ENCODE data around the gene DDB1. TPM values are rescaled to one million over a fixed set of nuclear protein-coding genes. Genes with fewer than 3 reads are reported as not detected.
A peak's percentile ranks its signal among the peaks of the same experiment; 100 is the strongest.

Gene DDB1
- total RNA-seq, 1 donor from 2014 or later: 259 TPM

DNA sequence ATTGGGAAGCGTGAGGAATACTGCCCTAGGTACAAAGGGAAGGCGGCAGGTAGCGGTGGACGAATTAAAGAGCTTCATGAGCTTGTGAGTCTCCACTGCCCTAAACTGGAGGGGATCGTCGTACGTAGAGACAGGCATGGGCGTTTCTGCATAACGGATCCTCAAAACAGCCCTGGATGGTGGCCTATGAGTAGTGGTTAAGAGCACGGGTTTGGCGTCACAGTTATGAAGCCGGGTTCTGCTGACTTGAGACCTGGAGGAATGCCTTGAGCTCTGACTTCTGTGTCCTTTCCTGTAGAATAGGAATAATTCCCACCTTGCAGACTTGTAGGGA, 29.6 kb upstream of the DDB1 start:
- peaks cover 29% of the 10 kb centered on the region for H3K36me3 Mint-ChIP-seq (ENCODE audit: low read depth)
- peak overlapping the region; percentile 98 for H3K4me3 Mint-ChIP-seq
- intact Hi-C loops (cut with micrococcal nuclease): loop anchor here (1.0 to 10.0 kb wide), 7 partner anchors 23 to 521 kb away; partner anchors contain the start of genes CPSF7, DDB1, TKFC and VPS37C
- peaks cover 39% of the 10 kb centered on the region for H3K4me1 Mint-ChIP-seq (ENCODE audit: low read depth)
- H3K9me3 Mint-ChIP-seq: no peaks in the 10 kb centered on the region
- DNase-seq (ENCODE audit: low spot score): peak; percentile 16
- H3K27me3 Mint-ChIP-seq (ENCODE audit: insufficient read depth): no peaks in the 10 kb centered on the region
- peak overlapping the region; percentile 95 for H3K27ac Mint-ChIP-seq

DNA sequence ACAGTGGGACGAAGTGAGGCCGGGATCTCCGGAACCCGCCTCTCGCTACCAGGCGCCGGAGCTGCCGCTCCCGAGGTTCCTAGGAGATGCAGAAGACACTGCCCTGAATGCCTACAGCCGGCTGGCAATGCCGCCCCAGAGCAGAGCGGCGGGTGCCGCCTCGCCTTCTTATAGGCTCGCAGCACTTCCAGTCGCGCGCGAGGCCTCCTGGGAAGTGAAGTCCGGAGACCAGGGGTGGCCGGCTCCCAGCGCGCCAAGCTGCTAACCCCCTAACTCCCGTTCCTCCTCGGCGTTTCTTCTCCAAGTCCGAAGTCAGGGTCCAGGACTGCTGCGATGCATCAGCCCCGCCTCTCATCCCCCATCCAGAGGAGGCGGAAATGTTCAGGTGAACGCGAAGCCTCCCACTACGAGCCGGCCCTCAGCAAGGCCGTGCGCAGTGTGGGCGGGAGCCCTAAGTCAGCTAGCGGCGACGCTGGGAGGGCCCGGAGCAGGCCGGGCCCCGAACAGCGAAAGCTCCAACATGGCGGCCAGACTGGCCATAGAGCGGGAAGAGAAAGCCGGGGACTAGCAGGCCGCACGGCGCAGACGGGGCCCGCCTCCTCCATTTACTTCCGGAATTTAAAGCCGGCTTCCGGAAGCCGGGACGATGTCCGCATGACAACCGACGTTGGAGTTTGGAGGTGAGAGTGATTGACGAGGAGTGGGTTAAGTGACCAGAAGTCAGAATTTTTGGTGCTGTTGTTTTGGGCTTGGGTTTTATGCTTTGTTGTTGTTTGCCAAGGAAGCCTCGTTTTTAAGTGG, 29.0 kb upstream of the DDB1 start, which contains the start of the genes CYB561A3 and TMEM138:
CYB561A3 (minus strand) TSS at position 142 of the 801 bp plus-strand sequence. CDS start 5,169 bp downstream, outside the sequence.
TMEM138 (plus strand) TSS at position 634 of the 801 bp plus-strand sequence. CDS start 2,017 bp downstream, outside the sequence.
- DNase-seq (ENCODE audit: low spot score): peak; percentile 90
- peaks cover 24% of the 10 kb centered on the region for H3K36me3 Mint-ChIP-seq (ENCODE audit: low read depth)
- intact Hi-C loops (cut with micrococcal nuclease): loop anchor here (1.0 to 10.0 kb wide), 9 partner anchors 23 to 521 kb away; partner anchors contain the start of genes CPSF7, DDB1, FEN1 and TKFC
- H3K27ac Mint-ChIP-seq: peak within 1 kb of the TSS; percentile 95
- peaks cover 44% of the 10 kb centered on the region for H3K4me1 Mint-ChIP-seq (ENCODE audit: low read depth)
- peak within 1 kb of the TSS; percentile 98 for H3K4me3 Mint-ChIP-seq
- no peaks in the 10 kb centered on the region for H3K9me3 Mint-ChIP-seq
- no peaks in the 10 kb centered on the region for H3K27me3 Mint-ChIP-seq (ENCODE audit: insufficient read depth)

DNA sequence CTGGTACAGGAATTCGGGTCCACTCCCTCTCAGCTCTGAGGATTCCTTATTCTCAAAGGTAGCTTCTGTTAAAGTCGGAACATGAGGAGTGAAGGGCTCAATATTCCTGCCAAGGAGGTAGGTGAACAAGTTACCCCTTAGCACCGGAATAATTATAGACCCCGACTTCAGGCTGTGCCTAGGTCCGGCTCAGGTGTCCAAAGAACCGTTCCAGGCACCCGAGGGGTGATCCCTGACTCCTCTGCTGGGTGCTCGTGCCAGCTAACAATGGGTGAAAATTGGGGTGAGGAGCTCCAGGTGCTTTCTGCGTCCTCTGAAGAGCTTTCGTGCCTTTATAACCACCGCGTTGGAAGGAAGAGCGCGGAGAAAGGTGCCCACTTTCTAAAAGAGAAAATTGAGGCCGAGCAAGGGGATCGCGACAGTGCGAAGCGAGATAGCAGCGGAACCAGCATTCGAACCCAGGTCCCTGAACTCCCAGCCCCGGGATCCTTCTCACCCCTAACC, 28.4 kb upstream of the DDB1 start:
- no peaks in the 10 kb centered on the region for H3K27me3 Mint-ChIP-seq (ENCODE audit: insufficient read depth)
- H3K4me3 Mint-ChIP-seq: peak overlapping the region; percentile 98
- intact Hi-C loops (cut with micrococcal nuclease): loop anchor here (1.0 to 10.0 kb wide), 3 partner anchors 31 to 431 kb away; partner anchors contain the start of genes FEN1, TMEM216, TMEM258 and VPS37C
- H3K36me3 Mint-ChIP-seq (ENCODE audit: low read depth): peaks cover 20% of the 10 kb centered on the region
- H3K27ac Mint-ChIP-seq: peak overlapping the region; percentile 95
- H3K4me1 Mint-ChIP-seq (ENCODE audit: low read depth): peaks cover 45% of the 10 kb centered on the region
- no peaks in the 10 kb centered on the region for H3K9me3 Mint-ChIP-seq
- DNase-seq (ENCODE audit: low spot score): no peak

DNA sequence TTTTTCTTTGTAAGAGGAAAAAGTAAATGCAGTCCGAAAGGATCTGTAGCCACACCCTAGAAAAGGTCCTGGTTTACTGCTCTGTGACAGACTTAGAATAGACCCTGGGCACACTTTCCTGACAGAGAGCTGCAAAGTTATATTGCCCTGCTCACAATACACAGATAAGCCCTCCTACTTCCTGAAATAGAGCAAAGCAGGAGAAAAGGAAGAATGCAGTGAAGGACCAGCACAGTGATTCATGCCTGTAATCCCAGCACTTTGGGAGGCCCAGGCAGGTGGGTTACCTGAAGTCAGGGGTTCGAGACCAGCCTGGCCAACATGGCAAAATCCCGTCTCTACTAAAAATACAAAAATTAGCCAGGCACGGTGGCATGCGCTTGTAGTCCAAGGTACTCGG, 26.6 kb upstream of the DDB1 start:
- H3K4me3 Mint-ChIP-seq: peak overlapping the region; percentile 11
- no peak for DNase-seq (ENCODE audit: low spot score)
- peaks cover 19% of the 10 kb centered on the region for H3K36me3 Mint-ChIP-seq (ENCODE audit: low read depth)
- intact Hi-C loops (cut with micrococcal nuclease): no loop called here
- H3K27me3 Mint-ChIP-seq (ENCODE audit: insufficient read depth): no peaks in the 10 kb centered on the region
- H3K4me1 Mint-ChIP-seq (ENCODE audit: low read depth): peaks cover 45% of the 10 kb centered on the region
- no peaks in the 10 kb centered on the region for H3K9me3 Mint-ChIP-seq
- no peak overlapping the region for H3K27ac Mint-ChIP-seq

GRCh38 chr11:61358566-61358965, 25.7 kb upstream of the DDB1 start:
- no peak overlapping the region for H3K4me3 Mint-ChIP-seq

DNA sequence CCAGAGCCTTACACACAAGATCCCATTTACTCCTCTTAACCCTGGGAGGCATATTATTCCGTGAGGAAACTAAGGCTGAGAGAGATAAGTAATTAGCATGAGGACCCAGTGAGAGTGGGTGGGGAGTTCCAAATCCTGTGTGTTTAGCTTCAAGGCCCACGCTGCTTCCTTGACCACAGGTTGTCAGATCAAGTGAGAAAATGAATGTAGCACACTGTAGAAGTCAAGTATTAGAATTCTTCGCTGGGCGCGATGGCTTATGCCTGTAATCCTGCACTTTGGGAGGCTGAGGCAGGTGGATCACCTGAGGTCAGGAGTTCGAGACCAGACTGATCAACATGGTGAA, 25.0 kb upstream of the DDB1 start:
- Mint-ChIP-seq H3K27me3 (ENCODE audit: insufficient read depth) (no peaks in the 10 kb centered on the region), H3K4me3 (no peak overlapping the region), H3K27ac (no peak overlapping the region), H3K9me3 (no peaks in the 10 kb centered on the region), H3K4me1 (ENCODE audit: low read depth) (peaks cover 30% of the 10 kb centered on the region), H3K36me3 (ENCODE audit: low read depth) (peaks cover 17% of the 10 kb centered on the region)
- DNase-seq (ENCODE audit: low spot score): no peak
- intact Hi-C loops (cut with micrococcal nuclease): no loop called here

More at GRCh38 chr11:61358566-61358965, 25.7 kb upstream of the DDB1 start:
- intact Hi-C loops (cut with micrococcal nuclease): no loop called here
- H3K27ac Mint-ChIP-seq: no peak overlapping the region
- H3K9me3 Mint-ChIP-seq: no peaks in the 10 kb centered on the region
- H3K4me1 Mint-ChIP-seq (ENCODE audit: low read depth): peaks cover 37% of the 10 kb centered on the region
- H3K36me3 Mint-ChIP-seq (ENCODE audit: low read depth): peaks cover 13% of the 10 kb centered on the region
- H3K27me3 Mint-ChIP-seq (ENCODE audit: insufficient read depth): no peaks in the 10 kb centered on the region
- DNase-seq (ENCODE audit: low spot score): no peak

DNA sequence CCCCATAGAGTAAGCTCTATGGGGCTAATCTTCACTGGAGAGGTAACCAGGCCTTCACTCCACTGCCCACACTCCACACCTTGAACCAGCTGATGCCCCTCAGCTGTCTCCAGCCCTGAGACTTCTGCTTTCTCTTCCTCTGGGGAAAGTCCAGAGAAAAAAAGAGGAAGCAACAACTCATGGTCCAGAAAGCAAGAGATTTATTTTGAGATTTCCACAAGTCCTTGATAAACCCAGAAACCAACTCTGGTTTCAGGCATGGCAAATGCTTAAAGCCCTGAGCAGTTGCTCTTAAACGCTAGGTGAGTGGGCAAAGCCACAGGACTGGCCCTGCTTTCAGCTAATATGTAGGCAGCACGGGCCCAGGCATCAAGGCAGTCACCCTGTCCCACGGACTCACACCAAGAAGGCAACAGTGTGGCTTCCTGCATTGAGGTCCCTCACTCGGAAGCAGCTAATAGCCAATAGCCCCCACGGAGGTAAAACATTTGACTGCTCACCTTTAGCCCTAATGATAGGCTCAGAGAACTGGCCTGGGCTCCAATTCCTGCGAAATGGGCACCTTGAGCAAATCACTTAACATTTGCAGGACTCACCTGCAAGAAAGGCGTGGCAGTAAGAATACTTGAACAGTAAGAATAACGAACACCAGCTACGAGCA, 24.5 kb upstream of the DDB1 start:
- DNase-seq (ENCODE audit: low spot score): no peak
- intact Hi-C loops (cut with micrococcal nuclease): no loop called here
- peaks cover 25% of the 10 kb centered on the region for H3K4me1 Mint-ChIP-seq (ENCODE audit: low read depth)
- no peak overlapping the region for H3K4me3 Mint-ChIP-seq
- H3K9me3 Mint-ChIP-seq: no peaks in the 10 kb centered on the region
- no peak overlapping the region for H3K27ac Mint-ChIP-seq
- H3K36me3 Mint-ChIP-seq (ENCODE audit: low read depth): peaks cover 17% of the 10 kb centered on the region
- no peaks in the 10 kb centered on the region for H3K27me3 Mint-ChIP-seq (ENCODE audit: insufficient read depth)

- no peak for DNase-seq (ENCODE audit: low spot score)
- H3K4me3 Mint-ChIP-seq: no peak overlapping the region
- H3K9me3 Mint-ChIP-seq: no peaks in the 10 kb centered on the region
- peaks cover 25% of the 10 kb centered on the region for H3K4me1 Mint-ChIP-seq (ENCODE audit: low read depth)
- peaks cover 15% of the 10 kb centered on the region for H3K36me3 Mint-ChIP-seq (ENCODE audit: low read depth)
- intact Hi-C loops (cut with micrococcal nuclease): no loop called here
- no peaks in the 10 kb centered on the region for H3K27me3 Mint-ChIP-seq (ENCODE audit: insufficient read depth)
- H3K27ac Mint-ChIP-seq: no peak overlapping the region
These were observed 23.8 kb upstream of the DDB1 start for GRCh38 chr11:61356706-61357105.

DNA sequence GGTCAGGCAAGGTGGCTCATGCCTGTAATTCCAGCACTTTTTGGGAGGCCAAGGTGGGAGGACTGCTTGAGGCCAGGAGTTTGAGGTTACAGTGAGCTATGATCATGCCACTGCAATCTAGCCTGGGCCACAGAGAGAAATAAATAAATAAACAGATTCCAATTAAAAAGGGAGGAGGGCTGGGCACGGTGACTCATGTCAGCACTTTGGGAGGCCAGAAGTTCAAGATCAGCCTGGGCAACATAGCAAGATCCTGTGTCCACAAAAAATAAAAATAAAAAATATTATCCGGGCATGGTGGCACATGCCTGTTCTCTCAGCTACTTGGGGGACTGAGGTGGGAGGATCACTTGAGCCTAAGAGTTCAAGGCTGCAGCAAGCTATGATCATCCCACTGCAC, 21.3 kb upstream of the DDB1 start:
- Mint-ChIP-seq H3K36me3 (ENCODE audit: low read depth) (peaks cover 23% of the 10 kb centered on the region), H3K4me3 (no peak overlapping the region), H3K27me3 (ENCODE audit: insufficient read depth) (no peaks in the 10 kb centered on the region), H3K9me3 (no peaks in the 10 kb centered on the region), H3K27ac (no peak overlapping the region), H3K4me1 (ENCODE audit: low read depth) (peaks cover 11% of the 10 kb centered on the region)
- intact Hi-C loops (cut with micrococcal nuclease): no loop called here
- no peak for DNase-seq (ENCODE audit: low spot score)

DNA sequence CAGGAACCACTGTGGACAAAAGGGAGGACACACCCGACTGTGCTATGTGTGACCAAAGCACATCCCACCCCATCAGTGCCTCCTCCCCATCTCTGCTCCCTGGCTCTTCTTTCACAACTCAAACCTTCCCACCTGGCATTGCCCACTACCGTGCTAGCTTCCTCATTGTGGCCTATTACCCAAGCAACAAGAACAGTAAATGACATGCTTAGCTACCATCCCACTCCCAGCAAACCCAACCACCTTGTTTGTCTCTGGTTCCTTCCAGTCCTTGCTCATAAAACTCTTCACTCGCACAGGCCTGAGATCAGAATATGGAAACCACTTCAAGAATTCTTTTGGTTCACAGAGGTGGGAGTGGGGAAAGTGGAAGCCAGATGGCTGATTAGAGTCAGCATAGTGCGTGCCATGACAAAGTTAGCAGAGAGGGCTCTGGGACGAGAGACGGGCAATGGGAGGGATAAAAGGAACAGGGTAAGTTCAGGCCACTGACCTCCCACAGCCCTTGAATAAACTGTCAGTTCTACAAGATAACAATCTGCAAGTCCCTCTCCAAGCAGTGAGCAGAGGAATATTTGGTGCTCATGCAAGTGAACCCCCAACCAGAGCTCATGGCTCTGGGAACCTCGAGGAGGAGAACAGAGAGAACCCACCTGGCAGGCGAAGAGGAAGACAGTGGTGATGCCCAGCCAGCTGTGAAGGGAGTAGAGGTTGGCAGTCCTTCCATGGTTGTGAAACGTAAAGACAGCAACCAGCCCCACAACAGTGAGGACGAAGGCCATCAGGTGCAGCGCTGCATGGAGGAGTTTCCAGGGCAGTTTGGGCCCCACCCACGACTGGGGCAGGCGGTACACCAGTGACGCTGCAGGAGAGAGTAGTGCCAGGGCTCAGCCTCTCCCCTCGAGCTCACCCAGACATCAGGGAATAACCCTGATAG, 20.5 kb upstream of the DDB1 start:
- Mint-ChIP-seq H3K27ac (no peak overlapping the region), H3K27me3 (ENCODE audit: insufficient read depth) (no peaks in the 10 kb centered on the region), H3K36me3 (ENCODE audit: low read depth) (peaks cover 23% of the 10 kb centered on the region), H3K4me3 (no peak overlapping the region), H3K4me1 (ENCODE audit: low read depth) (peaks cover 11% of the 10 kb centered on the region), H3K9me3 (no peaks in the 10 kb centered on the region)
- DNase-seq (ENCODE audit: low spot score): no peak
- intact Hi-C loops (cut with micrococcal nuclease): no loop called here

- peaks cover 1% of the 10 kb centered on the region for H3K4me1 Mint-ChIP-seq (ENCODE audit: low read depth)
- H3K36me3 Mint-ChIP-seq (ENCODE audit: low read depth): peaks cover 23% of the 10 kb centered on the region
- H3K27ac Mint-ChIP-seq: no peak overlapping the region
- H3K4me3 Mint-ChIP-seq: no peak overlapping the region
- intact Hi-C loops (cut with micrococcal nuclease): no loop called here
- no peaks in the 10 kb centered on the region for H3K9me3 Mint-ChIP-seq
- no peak for DNase-seq (ENCODE audit: low spot score)
- no peaks in the 10 kb centered on the region for H3K27me3 Mint-ChIP-seq (ENCODE audit: insufficient read depth)
These were observed 19.1 kb upstream of the DDB1 start for GRCh38 chr11:61352038-61352437.

DNA sequence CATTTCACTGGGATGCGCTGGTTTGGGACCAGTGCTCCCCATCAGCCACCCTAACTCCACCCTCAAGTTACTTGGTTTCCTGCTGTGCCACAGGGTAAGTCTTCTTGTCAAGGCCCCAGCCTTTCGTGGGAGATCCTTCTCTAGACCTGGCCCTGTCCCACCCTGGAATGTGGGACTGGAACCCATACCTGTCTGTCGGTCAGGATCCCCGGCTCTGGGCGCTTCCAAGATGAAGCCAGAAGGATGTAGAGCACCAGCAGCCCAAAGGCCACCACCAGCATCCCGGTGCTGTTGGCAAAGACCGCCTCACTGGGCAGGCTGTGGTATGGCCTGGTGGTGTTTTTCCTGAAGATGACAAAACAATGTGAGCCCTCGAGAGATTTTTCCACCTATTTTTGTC, 17.9 kb upstream of the DDB1 start:
- Mint-ChIP-seq H3K9me3 (no peaks in the 10 kb centered on the region), H3K4me1 (ENCODE audit: low read depth) (no peaks in the 10 kb centered on the region), H3K27me3 (ENCODE audit: insufficient read depth) (no peaks in the 10 kb centered on the region), H3K36me3 (ENCODE audit: low read depth) (peaks cover 20% of the 10 kb centered on the region), H3K27ac (no peak overlapping the region), H3K4me3 (no peak overlapping the region)
- intact Hi-C loops (cut with micrococcal nuclease): no loop called here
- DNase-seq (ENCODE audit: low spot score): no peak
